VCaP (cell line): ENCODE results near the gene LYST.
A peak's percentile ranks its signal among the peaks of the same experiment; 100 is the strongest.
"Not testable (repeated sequence)": the region's sequence is repeated elsewhere in the genome, so short reads cannot be mapped to it uniquely, and the experiment has no call there.

Source experiments
- H3K27ac ChIP-seq: fragments of 450-650 bp; 2 replicates; pipeline ENCODE4 v1.5.1; 2017
- TF ChIP-seq, protein P1 (sequence below): fragments of 450-650 bp; conservative IDR thresholded peaks from 2 replicates; pipeline ENCODE4 v1.5.1; 2017; ENCODE audit warnings: mild to moderate bottlenecking, moderate library complexity

The LYST gene

DNA sequence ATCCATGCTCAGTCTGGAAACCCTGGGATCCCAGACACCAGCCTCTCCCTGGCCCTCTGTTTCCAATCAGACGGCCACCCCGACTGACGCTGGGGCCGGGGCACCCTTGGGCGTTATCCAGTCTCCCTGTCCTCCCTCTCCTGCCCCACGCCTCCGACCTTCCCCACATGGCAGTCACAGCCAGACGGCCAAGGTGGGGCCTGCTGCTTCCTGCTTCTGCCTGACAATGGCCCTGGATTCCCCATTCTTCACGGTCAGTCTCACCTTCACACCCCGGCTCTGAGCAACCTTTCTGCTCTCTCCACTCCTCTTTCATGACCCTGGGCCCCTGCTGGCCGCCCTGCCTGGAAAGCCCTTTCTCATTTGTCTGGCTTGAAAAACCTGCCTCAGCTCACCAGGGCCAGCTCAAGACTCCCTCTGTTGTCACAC, 223.7 kb downstream of the LYST start:
- no peak overlapping the region for H3K27ac ChIP-seq
- TF ChIP-seq, protein P1, sequence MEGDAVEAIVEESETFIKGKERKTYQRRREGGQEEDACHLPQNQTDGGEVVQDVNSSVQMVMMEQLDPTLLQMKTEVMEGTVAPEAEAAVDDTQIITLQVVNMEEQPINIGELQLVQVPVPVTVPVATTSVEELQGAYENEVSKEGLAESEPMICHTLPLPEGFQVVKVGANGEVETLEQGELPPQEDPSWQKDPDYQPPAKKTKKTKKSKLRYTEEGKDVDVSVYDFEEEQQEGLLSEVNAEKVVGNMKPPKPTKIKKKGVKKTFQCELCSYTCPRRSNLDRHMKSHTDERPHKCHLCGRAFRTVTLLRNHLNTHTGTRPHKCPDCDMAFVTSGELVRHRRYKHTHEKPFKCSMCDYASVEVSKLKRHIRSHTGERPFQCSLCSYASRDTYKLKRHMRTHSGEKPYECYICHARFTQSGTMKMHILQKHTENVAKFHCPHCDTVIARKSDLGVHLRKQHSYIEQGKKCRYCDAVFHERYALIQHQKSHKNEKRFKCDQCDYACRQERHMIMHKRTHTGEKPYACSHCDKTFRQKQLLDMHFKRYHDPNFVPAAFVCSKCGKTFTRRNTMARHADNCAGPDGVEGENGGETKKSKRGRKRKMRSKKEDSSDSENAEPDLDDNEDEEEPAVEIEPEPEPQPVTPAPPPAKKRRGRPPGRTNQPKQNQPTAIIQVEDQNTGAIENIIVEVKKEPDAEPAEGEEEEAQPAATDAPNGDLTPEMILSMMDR: no peak

GRCh38 chr1:235642011-235642942, 224.4 kb downstream of the LYST start:
- TF ChIP-seq, protein P1: no peak
- H3K27ac ChIP-seq: no peak overlapping the region

GRCh38 chr1:235640580-235640979, 226.1 kb downstream of the LYST start:
- TF ChIP-seq, protein P1: no peak
- no peak overlapping the region for H3K27ac ChIP-seq

GRCh38 chr1:235639226-235640205, 227.2 kb downstream of the LYST start:
- TF ChIP-seq, protein P1: no peak
- H3K27ac ChIP-seq: no peak overlapping the region

DNA sequence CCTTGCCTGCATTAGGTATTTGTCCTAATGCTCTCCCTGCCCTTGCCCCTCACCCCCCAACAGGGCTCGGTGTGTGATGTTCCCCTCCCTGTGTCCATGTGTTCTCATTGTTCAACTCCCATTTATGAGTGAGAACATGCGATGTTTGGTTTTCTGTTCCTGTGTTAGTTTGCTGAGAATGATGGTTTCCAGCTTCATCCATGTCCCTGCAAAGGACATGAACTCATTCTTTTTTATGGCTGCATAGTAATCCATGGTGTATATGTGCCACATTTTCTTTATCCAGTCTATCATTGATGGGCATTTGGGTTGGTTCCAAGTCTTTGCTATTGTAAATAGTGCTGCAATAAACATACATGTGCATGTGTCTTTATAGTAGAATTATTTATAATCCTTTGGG, 228.1 kb downstream of the LYST start:
- H3K27ac ChIP-seq: not testable (repeated sequence)

DNA sequence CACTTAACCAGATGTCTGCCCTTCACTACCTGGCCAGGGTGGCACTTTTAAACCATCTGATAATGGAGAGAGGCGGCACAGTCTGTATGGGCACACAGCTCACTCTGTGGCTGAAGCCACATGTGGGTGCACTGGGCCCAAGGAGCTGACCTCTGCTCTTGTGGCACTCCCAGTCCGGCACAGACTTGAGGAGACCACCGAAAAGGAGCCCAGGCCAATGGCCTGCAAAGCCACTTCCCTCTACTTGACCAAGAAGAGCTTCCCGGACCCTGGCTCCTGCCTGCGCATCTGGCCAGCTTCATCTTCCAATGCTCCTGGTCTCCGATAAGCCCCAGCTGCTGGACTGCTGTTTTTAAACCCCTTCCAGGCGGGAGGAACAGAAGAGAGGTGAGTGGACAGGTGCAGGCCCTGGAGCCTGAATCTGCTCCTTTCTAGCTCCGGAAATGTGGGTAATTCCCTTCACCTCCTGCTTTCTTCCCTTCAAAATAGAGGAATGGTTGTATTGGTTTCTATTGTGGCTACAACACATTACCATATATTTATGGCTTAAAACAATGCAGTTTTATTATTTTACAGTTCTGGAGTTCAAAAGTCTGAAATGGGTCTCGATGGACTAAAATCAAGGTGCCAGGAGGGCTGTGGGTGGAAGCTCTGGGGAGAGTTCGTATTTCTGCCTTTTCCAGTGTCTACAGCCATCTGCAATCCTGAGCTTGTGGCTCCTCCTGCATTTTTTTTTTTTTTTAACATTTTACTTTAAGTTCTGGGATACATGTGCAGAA, 228.8 kb downstream of the LYST start:
- no peak overlapping the region for H3K27ac ChIP-seq
- TF ChIP-seq, protein P1: no peak

GRCh38 chr1:235635938-235636662, 230.6 kb downstream of the LYST start:
- TF ChIP-seq, protein P1: peak; percentile 11; the same call in 1 of the 2 replicates
- H3K27ac ChIP-seq: peak overlapping the region; percentile 52
